K562 (cell line): ENCODE results near the gene LIPE. TPM values are rescaled to one million over a fixed set of nuclear protein-coding genes. Genes with fewer than 3 reads are reported as not detected.
A peak's percentile ranks its signal among the peaks of the same experiment; 100 is the strongest.

ENCODE experiments used
- CAMTA2 ChIP-seq: fragments of 250-450 bp; sonication (Bioruptor Pico); conservative IDR thresholded peaks from 2 replicates; pipeline ENCODE4 v1.5.1; 2022
- CGGBP1 ChIP-seq: fragments of 250-450 bp; sonication (Bioruptor Pico); IDR thresholded peaks from 2 replicates; pipeline ENCODE4 v1.9.0; 2021; ENCODE audit warnings: mild to moderate bottlenecking
- CHD4 ChIP-seq: fragments of 200-600 bp; sonication (generic); IDR thresholded peaks from 3 replicates; pipeline ENCODE4 v1.6.1; 2012; ENCODE audit warnings: low read depth, mild to moderate bottlenecking, mixed read lengths, low read length, inconsistent platforms; ENCODE audit not compliant: insufficient read depth, insufficient replicate concordance, poor library complexity, severe bottlenecking
- COPS2 ChIP-seq: fragments of 450-650 bp; conservative IDR thresholded peaks from 2 replicates; pipeline ENCODE4 v1.6.1; 2016; ENCODE audit warnings: mild to moderate bottlenecking, moderate library complexity
- CREB3 ChIP-seq: fragments of 450-650 bp; conservative IDR thresholded peaks from 2 replicates; pipeline ENCODE4 v1.6.1; 2016; ENCODE audit warnings: missing genetic modification characterization, low read depth, mild to moderate bottlenecking, missing compliant biosample characterization, moderate library complexity
- DACH1 ChIP-seq: fragments of 450-650 bp; IDR thresholded peaks from 2 replicates; pipeline ENCODE4 v1.6.1; 2018; ENCODE audit not compliant: partially characterized antibody
- FIP1L1 ChIP-seq: fragments of 200-400 bp; formaldehyde crosslinking; IDR thresholded peaks from 2 replicates; pipeline ENCODE4 v1.6.1; 2018; ENCODE audit warnings: mild to moderate bottlenecking, low read depth, low read length; ENCODE audit not compliant: poor library complexity, severe bottlenecking
- HOXB6 ChIP-seq: fragments of 250-450 bp; sonication (Bioruptor Pico); IDR thresholded peaks from 2 replicates; pipeline ENCODE4 v1.5.1; 2022; ENCODE audit warnings: mild to moderate bottlenecking, borderline replicate concordance
- HSF4 ChIP-seq: fragments of 250-450 bp; sonication (Bioruptor Pico); IDR thresholded peaks from 2 replicates; pipeline ENCODE4 v2.1.2; 2022; ENCODE audit warnings: mild to moderate bottlenecking, moderate library complexity, borderline replicate concordance
- KDM5B ChIP-seq: fragments of 200-600 bp; sonication (generic); IDR thresholded peaks from 2 replicates; pipeline ENCODE4 v1.6.1; 2012; ENCODE audit warnings: low read depth, mild to moderate bottlenecking, moderate library complexity, low read length, control low read depth, inconsistent platforms; ENCODE audit not compliant: insufficient replicate concordance
- KLF1 ChIP-seq: fragments of 450-650 bp; IDR thresholded peaks from 2 replicates; pipeline ENCODE4 v1.6.1; 2016; ENCODE audit warnings: missing genetic modification characterization, missing compliant biosample characterization
- NUFIP1 ChIP-seq: fragments of 450-650 bp; IDR thresholded peaks from 2 replicates; pipeline ENCODE4 v1.6.1; 2018; ENCODE audit not compliant: partially characterized antibody
- POU5F1 ChIP-seq: fragments of 150-350 bp; IDR thresholded peaks from 2 replicates; pipeline ENCODE4 v1.6.1; 2014; ENCODE audit warnings: borderline replicate concordance, low read length, low read depth, mild to moderate bottlenecking; ENCODE audit not compliant: partially characterized antibody
- RAD21 ChIP-seq, 2 experiments: fragments of 250-450 bp in 1 of 2; fragments of 450-650 bp in 1 of 2; sonication (Bioruptor Pico) in 1 of 2; formaldehyde crosslinking in 1 of 2; IDR thresholded peaks in 1 of 2; conservative IDR thresholded peaks in 1 of 2; 2 replicates each; pipeline versions ENCODE4 v1.4.0 to v1.8.0; 2020 to 2022; ENCODE audit warnings: mild to moderate bottlenecking in 2 of 2, moderate library complexity in 1 of 2
- SP2 ChIP-seq: IDR thresholded peaks from 2 replicates; pipeline ENCODE4 v1.6.1; 2011; ENCODE audit warnings: mild to moderate bottlenecking, low read depth, low read length, moderate library complexity; ENCODE audit not compliant: poor library complexity, severe bottlenecking; ENCODE audit errors: extremely low read depth
- USF2 ChIP-seq: sonication (generic); formaldehyde crosslinking; IDR thresholded peaks from 2 replicates; pipeline ENCODE4 v1.5.0; 2020; ENCODE audit warnings: missing genetic modification reagents
- ZFP30 ChIP-seq: fragments of 250-450 bp; sonication (Bioruptor Pico); IDR thresholded peaks from 2 replicates; pipeline ENCODE4 v1.8.0; 2022; ENCODE audit warnings: moderate library complexity, mild to moderate bottlenecking, inconsistent platforms, borderline replicate concordance
- polyA plus RNA-seq, 8 experiments: library from polyadenylated mRNA; depleted of rRNA in 4 of 8; stranded (reverse) in 5 of 8; unstranded in 3 of 8; fragments of >200 nt; fragmentation: Nextera tagmentation in 2 of 8; fragmentation: Illumina TruSeq in 1 of 8; extraction: Ambion mirVana in 2 of 8; extraction: Trizol in 1 of 8; gene quantifications; 2 replicates each; pipeline versions ENCODE4 v1.2.1 to v1.2.3, GENCODE V29; 2011 to 2014; ENCODE audit warnings: inconsistent platforms in 1 of 8, missing spikeins in 1 of 8
- total RNA-seq, 7 experiments: library from RNA; depleted of rRNA in 6 of 7; stranded (reverse); fragments of >200 nt in 6 of 7; fragmentation: Illumina TruSeq in 2 of 7; extraction: Trizol in 2 of 7; gene quantifications; 2 replicates each; pipeline versions ENCODE4 v1.2.1 to v1.2.3, GENCODE V29; 2011 to 2021; ENCODE audit warnings: low replicate concordance in 1 of 7
- TF ChIP-seq, protein P1 (sequence below): sonication (generic); formaldehyde crosslinking; IDR thresholded peaks from 2 replicates; pipeline ENCODE4 v1.8.1; 2023; ENCODE audit warnings: mild to moderate bottlenecking, missing genetic modification reagents, moderate library complexity
- TF ChIP-seq, protein P2 (sequence below): sonication (generic); formaldehyde crosslinking; IDR thresholded peaks from 2 replicates; pipeline ENCODE4 v1.8.1; 2023; ENCODE audit warnings: mild to moderate bottlenecking, missing genetic modification reagents
- TF ChIP-seq, protein P3 (sequence below): sonication (generic); formaldehyde crosslinking; IDR thresholded peaks from 2 replicates; pipeline ENCODE4 v1.8.0; 2022; ENCODE audit warnings: missing genetic modification reagents, mild to moderate bottlenecking, borderline replicate concordance

The LIPE gene
- total and polyA plus RNA-seq, 9 of the 15 experiments (the other 6 are each of a cell fraction or from before 2014, with no cell fraction given), result 0.22 TPM; not detected in 8

- TF ChIP-seq USF2, result no peak
- no peak for TF ChIP-seq SP2
- no peak for TF ChIP-seq HSF4 (CRISPR knock-in tag)
- no peak for TF ChIP-seq KLF1 (tag)
- no peak for TF ChIP-seq DACH1
- no peak for TF ChIP-seq CAMTA2 (CRISPR knock-in tag)
- TF ChIP-seq RAD21 (CRISPR knock-in tag; conservative IDR thresholded peaks at IDR 0.05 in 1 of 2, IDR thresholded peaks at IDR 0.05 in 1 of 2), result peak; percentile 80 to 94
- no peak for TF ChIP-seq CHD4
- no peak for TF ChIP-seq KDM5B
- TF ChIP-seq, protein P1, sequence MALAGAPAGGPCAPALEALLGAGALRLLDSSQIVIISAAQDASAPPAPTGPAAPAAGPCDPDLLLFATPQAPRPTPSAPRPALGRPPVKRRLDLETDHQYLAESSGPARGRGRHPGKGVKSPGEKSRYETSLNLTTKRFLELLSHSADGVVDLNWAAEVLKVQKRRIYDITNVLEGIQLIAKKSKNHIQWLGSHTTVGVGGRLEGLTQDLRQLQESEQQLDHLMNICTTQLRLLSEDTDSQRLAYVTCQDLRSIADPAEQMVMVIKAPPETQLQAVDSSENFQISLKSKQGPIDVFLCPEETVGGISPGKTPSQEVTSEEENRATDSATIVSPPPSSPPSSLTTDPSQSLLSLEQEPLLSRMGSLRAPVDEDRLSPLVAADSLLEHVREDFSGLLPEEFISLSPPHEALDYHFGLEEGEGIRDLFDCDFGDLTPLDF (CRISPR knock-in tag), result no peak
- TF ChIP-seq FIP1L1, result no peak
- TF ChIP-seq POU5F1, result no peak
- TF ChIP-seq COPS2, result no peak
- no peak for TF ChIP-seq HOXB6
- TF ChIP-seq, protein P2, sequence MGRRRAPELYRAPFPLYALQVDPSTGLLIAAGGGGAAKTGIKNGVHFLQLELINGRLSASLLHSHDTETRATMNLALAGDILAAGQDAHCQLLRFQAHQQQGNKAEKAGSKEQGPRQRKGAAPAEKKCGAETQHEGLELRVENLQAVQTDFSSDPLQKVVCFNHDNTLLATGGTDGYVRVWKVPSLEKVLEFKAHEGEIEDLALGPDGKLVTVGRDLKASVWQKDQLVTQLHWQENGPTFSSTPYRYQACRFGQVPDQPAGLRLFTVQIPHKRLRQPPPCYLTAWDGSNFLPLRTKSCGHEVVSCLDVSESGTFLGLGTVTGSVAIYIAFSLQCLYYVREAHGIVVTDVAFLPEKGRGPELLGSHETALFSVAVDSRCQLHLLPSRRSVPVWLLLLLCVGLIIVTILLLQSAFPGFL, result no peak
- TF ChIP-seq ZFP30, result no peak
- no peak; the same call in 1 of the 2 replicates for TF ChIP-seq CREB3
- TF ChIP-seq CGGBP1, result no peak
- TF ChIP-seq NUFIP1, result no peak
- TF ChIP-seq, protein P3, sequence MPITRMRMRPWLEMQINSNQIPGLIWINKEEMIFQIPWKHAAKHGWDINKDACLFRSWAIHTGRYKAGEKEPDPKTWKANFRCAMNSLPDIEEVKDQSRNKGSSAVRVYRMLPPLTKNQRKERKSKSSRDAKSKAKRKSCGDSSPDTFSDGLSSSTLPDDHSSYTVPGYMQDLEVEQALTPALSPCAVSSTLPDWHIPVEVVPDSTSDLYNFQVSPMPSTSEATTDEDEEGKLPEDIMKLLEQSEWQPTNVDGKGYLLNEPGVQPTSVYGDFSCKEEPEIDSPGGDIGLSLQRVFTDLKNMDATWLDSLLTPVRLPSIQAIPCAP (CRISPR knock-in tag), result no peak
Measured at GRCh38 chr19:42433503-42434260, 6.5 kb upstream of the LIPE start (continued).
